ENCODE data around the gene ADAMTS10.
A peak's percentile ranks its signal among the peaks of the same experiment; 100 is the strongest.

The ADAMTS10 gene

DNA sequence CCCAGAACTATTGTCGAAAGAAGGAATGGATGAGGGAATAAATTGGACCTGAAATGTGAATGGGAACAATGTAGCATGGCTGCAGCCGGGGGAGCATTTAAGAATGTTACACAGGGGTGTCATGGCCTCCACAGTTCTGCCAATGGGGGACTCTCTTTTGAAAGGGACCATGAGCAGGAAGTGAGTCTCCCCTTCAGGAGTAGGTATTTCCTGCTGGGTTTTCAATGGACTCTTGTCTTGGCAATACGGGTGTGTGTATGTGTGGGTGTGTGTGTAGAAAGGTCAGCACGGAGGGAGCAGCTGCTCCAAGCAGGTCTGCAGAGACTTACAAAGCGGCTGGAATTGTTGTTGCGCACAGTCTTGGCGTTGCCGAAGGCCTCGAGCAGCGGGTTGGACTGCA is 57.7 kb downstream of the ADAMTS10 start:
- peak; percentile 11 for DNase-seq

- no peak for DNase-seq
Measured at GRCh38 chr19:8550070-8550469, 60.4 kb downstream of the ADAMTS10 start.

DNA sequence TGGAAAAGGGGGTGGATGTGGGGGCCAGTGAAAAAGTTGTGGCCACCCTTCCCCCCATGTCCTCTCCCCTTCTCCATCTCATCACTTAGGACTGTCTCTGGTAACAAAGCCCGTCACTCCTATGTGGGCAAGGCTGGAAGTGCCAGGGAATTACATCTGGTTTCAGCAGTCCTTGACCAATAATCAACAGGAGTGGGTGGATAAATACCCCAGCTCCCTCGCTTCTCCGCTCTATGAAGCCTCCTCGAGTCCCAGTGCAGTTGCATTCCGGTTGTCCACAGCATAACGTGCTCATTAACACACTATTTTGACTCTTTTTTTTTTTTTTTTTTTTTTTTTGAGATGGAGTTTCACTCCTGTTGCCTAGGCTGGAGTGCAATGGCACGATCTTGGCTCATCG is 64.8 kb downstream of the ADAMTS10 start:
- no peak for DNase-seq

GRCh38 chr19:8544168-8544567 is 66.3 kb downstream of the ADAMTS10 start:
- no peak for DNase-seq

- no peak for DNase-seq
Measured at GRCh38 chr19:8539621-8540149, 70.8 kb downstream of the ADAMTS10 start.

- no peak for DNase-seq
Measured at GRCh38 chr19:8537099-8537498, 73.4 kb downstream of the ADAMTS10 start.

DNA sequence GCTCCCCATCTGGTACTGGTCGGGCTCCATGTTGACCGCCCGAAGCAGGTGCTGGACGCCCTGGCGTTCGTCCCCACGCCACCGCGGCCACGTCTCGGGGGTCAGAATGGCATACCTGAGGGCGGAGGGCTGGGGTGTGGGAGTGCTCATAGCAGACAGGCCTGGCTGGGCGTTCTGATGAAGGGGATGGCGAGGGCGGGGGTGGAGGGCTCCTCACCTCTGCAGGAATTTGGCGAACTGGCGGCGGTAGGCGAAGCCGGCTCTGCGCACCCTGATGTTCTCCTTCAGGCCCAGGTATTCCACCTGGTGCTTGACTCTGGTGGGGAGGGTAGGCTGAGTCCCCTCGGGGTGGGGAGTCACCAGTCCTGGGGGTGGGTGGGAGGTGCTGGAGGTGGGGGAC is 74.2 kb downstream of the ADAMTS10 start:
- no peak for DNase-seq

- DNase-seq: no peak
Measured at GRCh38 chr19:8532225-8532624, 78.3 kb downstream of the ADAMTS10 start.

- DNase-seq: no peak
Measured at GRCh38 chr19:8531470-8531869, 79.0 kb downstream of the ADAMTS10 start.
